Measurements from ENCODE around the gene GOLGA8B. TPM values are rescaled to one million over a fixed set of nuclear protein-coding genes. Genes with fewer than 3 reads are reported as not detected.
"Not testable (repeated sequence)": the region's sequence is repeated elsewhere in the genome, so short reads cannot be mapped to it uniquely, and the experiment has no call there.

Gene GOLGA8B
- total RNA-seq, 4 donors from 2014 or later, result 77.6 to 142 (median 107) TPM

DNA sequence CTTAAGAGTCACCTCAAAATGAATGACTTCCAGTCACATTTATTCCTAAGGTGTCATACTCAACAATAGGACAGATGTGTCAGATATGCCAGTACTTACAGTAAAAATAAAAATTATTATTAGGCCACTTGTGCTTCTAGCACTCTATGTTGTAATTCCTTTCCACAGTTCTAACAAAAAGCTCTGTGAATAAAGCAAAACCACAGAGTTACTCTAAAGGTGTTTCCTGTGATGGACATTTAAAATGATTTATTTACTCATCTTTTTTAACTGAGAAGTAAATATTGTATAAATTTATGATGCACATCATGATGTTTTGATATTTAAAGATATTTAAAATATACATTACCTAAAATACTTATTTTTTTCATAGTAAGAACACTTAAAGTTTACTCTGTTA lies 13.9 kb upstream of the GOLGA8B start:
- no peak for DNase-seq
- Histone ChIP-seq H3K27ac (no peak overlapping the region), H3K27me3 (peaks cover 3% of the 10 kb centered on the region), H3K9me3 (no peaks in the 10 kb centered on the region), H3K4me1 (no peaks in the 10 kb centered on the region), H3K36me3 (no peaks in the 10 kb centered on the region), H3K4me3 (no peak overlapping the region)
- intact Hi-C loops (cut with DNase I; ENCODE audit: low total_unique reads) (no loop called here), in situ Hi-C loops (cut with MboI; ENCODE audit: low pct_ligation_motif_present in 1 of 4, low pct_unique_long_range_greater_than_20kb in 1 of 4, low sequenced_read_pairs in 3 of 4) (loop anchor here in 3 of 4 donors (25.0 kb wide), 4 partner anchors 160 to 535 kb away; partner anchors contain the start of genes EMC4 (in 2 of the 3) and GOLGA8A (in 1 of the 3))
- TF ChIP-seq POLR2AphosphoS5 (IDR thresholded peaks at IDR 0.05) (no peak), POLR2A (IDR thresholded peaks at IDR 0.05) (no peak), EP300 (IDR thresholded peaks at IDR 0.05; ENCODE audit: low read depth) (no peak)
- TF ChIP-seq, protein P1, sequence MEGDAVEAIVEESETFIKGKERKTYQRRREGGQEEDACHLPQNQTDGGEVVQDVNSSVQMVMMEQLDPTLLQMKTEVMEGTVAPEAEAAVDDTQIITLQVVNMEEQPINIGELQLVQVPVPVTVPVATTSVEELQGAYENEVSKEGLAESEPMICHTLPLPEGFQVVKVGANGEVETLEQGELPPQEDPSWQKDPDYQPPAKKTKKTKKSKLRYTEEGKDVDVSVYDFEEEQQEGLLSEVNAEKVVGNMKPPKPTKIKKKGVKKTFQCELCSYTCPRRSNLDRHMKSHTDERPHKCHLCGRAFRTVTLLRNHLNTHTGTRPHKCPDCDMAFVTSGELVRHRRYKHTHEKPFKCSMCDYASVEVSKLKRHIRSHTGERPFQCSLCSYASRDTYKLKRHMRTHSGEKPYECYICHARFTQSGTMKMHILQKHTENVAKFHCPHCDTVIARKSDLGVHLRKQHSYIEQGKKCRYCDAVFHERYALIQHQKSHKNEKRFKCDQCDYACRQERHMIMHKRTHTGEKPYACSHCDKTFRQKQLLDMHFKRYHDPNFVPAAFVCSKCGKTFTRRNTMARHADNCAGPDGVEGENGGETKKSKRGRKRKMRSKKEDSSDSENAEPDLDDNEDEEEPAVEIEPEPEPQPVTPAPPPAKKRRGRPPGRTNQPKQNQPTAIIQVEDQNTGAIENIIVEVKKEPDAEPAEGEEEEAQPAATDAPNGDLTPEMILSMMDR (IDR thresholded peaks at IDR 0.05), result no peak

DNA sequence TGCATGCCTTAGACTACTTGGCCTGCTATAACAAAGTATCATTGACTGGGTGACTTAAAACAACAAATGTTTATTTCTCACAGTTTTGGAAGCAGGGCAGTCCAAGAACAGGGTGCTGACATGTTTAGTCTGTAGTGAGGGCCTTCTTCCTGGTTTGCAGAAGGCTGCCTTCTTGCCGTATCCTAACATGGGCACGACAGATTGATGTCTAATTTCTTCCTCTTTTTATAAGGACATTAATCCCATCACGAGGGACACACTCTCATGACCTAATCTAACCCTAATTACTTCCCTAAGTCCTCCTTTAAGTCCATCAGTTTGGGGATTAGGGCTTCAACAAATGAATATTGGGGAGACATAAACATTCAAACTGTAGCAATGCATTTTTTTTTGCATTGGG lies 10.9 kb upstream of the GOLGA8B start:
- Histone ChIP-seq H3K27ac (no peak overlapping the region), H3K4me1 (no peaks in the 10 kb centered on the region), H3K36me3 (no peaks in the 10 kb centered on the region), H3K9me3 (no peaks in the 10 kb centered on the region), H3K4me3 (no peak overlapping the region), H3K27me3 (no peaks in the 10 kb centered on the region)
- intact Hi-C loops (cut with DNase I; ENCODE audit: low total_unique reads), result no loop called here
- no peak for DNase-seq
- in situ Hi-C loops (cut with MboI; ENCODE audit: low pct_ligation_motif_present in 1 of 4, low pct_unique_long_range_greater_than_20kb in 1 of 4, low sequenced_read_pairs in 3 of 4), result loop anchor here in 3 of 4 donors (25.0 kb wide), 4 partner anchors 157 to 532 kb away; partner anchors contain the start of genes EMC4 (in 2 of the 3) and GOLGA8A (in 1 of the 3)
- WGBS, 2 donors (ENCODE audit: low coverage in 1 of 2), result 47 to 49% methylated on average over 3 of the region's 3 CpGs
- TF ChIP-seq EP300 (IDR thresholded peaks at IDR 0.05; ENCODE audit: low read depth), result no peak
- TF ChIP-seq, protein P1 (IDR thresholded peaks at IDR 0.05), result no peak
- TF ChIP-seq POLR2A (IDR thresholded peaks at IDR 0.05), result no peak
- no peak for TF ChIP-seq POLR2AphosphoS5 (IDR thresholded peaks at IDR 0.05)

DNA sequence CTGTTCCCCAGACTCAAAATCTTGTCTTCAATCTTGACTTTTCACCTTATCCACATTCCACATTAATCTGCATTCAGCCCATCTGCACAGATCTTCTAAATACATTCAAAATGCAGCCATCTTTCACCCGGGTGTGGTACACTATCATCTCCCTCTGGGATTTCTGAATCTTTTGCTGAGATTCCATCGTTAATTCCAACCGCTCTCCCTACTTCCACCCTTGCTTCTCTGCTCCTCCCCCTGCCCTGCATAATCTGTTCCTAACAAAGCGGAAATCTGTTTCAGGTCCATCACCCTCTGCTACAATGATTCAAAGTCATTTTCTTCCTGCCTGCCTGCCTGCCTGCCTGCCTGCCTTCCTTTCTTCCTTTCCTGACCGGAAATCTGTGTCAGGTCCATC lies 7.9 kb upstream of the GOLGA8B start:
- intact Hi-C loops (cut with DNase I; ENCODE audit: low total_unique reads), result no loop called here
- H3K9me3 ChIP-seq, result no peaks in the 10 kb centered on the region
- H3K27me3 ChIP-seq, result no peaks in the 10 kb centered on the region
- TF ChIP-seq POLR2A (IDR thresholded peaks at IDR 0.05), result no peak
- TF ChIP-seq EP300 (IDR thresholded peaks at IDR 0.05; ENCODE audit: low read depth), result no peak
- TF ChIP-seq POLR2AphosphoS5 (IDR thresholded peaks at IDR 0.05), result no peak
- TF ChIP-seq, protein P1 (IDR thresholded peaks at IDR 0.05), result no peak
- 69 to 73% methylated on average over 5 of the region's 5 CpGs for WGBS, 2 donors (ENCODE audit: low coverage in 1 of 2)
- no peaks in the 10 kb centered on the region for H3K4me1 ChIP-seq
- in situ Hi-C loops (cut with MboI; ENCODE audit: low pct_ligation_motif_present in 1 of 4, low pct_unique_long_range_greater_than_20kb in 1 of 4, low sequenced_read_pairs in 3 of 4), result loop anchor here in 3 of 4 donors (25.0 kb wide), 4 partner anchors 154 to 529 kb away; partner anchors contain the start of genes EMC4 (in 2 of the 3) and GOLGA8A (in 1 of the 3)
- H3K27ac ChIP-seq, result no peak overlapping the region
- H3K4me3 ChIP-seq, result no peak overlapping the region
- no peaks in the 10 kb centered on the region for H3K36me3 ChIP-seq
- DNase-seq, result no peak

DNA sequence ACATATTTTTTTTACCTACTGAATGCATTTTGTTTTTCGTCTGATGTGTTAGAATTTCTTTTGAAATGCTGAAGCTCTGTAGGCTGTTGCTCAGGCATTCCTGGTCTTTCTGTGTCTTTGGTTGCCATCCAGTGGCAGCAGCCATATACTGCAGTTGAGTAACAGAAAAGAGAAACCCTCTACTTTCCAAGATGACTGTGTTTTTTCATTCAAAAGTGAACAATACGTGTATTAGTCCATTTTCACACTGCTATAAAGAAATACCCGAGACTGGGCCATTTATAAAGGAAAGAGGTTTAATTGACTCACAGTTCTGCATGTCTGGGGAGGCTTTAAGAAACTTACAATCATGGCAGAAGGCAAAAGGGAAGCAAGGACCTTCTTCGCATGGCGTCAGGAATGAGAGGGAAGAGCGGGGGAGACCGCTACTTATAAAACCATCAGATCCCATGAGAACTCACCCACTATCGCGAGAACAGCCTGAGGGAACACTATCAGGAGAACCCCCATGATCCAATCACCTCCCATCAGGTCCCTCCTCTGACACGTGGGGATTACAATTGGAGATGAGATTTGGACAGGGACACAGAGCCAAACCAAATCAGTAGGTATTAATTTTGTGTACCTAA lies 4.7 kb upstream of the GOLGA8B start:
- Histone ChIP-seq H3K27me3 (peaks cover 18% of the 10 kb centered on the region), H3K27ac (peak overlapping the region in 1 of 4 donors; percentile 57), H3K36me3 (no peaks in the 10 kb centered on the region), H3K9me3 (no peaks in the 10 kb centered on the region), H3K4me3 (peak overlapping the region in 1 of 4 donors; percentile 12), H3K4me1 (peaks cover 0 to 7% (median 7%) of the 10 kb centered on the region in 4 donors)
- no peak for TF ChIP-seq POLR2A (IDR thresholded peaks at IDR 0.05)
- TF ChIP-seq, protein P1 (IDR thresholded peaks at IDR 0.05), result peak; percentile 60 to 77 (median 72)
- peak; percentile 34 to 60 (median 47) for TF ChIP-seq POLR2AphosphoS5 (IDR thresholded peaks at IDR 0.05)
- WGBS, 2 donors (ENCODE audit: low coverage in 1 of 2), result 0 to 23% methylated on average over 3 to 10 of the region's 10 CpGs
- peak; percentile 64 for DNase-seq
- intact Hi-C loops (cut with DNase I; ENCODE audit: low total_unique reads) (no loop called here), in situ Hi-C loops (cut with MboI; ENCODE audit: low pct_ligation_motif_present in 1 of 4, low pct_unique_long_range_greater_than_20kb in 1 of 4, low sequenced_read_pairs in 3 of 4) (loop anchor here in 3 of 4 donors (25.0 kb wide), 4 partner anchors 151 to 526 kb away; partner anchors contain the start of genes EMC4 (in 2 of the 3) and GOLGA8A (in 1 of the 3))

DNA sequence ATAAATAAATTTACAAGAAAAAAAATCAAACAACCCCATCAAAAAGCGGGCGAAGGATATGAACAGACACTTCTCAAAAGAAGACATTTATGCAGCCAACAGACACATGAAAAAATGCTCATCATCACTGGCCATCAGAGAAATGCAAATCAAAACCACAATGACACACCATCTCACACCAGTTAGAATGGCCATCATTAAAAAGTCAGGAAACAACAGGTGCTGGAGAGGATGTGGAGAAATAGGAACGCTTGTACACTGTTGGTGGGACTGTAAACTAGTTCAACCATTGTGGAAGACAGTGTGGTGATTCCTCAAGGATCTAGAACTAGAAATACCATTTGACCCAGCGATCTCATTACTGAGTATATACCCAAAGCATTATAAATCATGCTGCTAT lies 2.5 kb upstream of the GOLGA8B start:
- 69 to 83% methylated on average over 4 of the region's 4 CpGs for WGBS, 2 donors (ENCODE audit: low coverage in 1 of 2)
- Histone ChIP-seq H3K27me3 (peaks cover 29% of the 10 kb centered on the region), H3K4me1 (peaks cover 6 to 14% (median 12%) of the 10 kb centered on the region in 4 donors)
- H3K9me3 ChIP-seq; intact Hi-C loops (cut with DNase I; ENCODE audit: low total_unique reads); H3K36me3 ChIP-seq; DNase-seq; H3K27ac ChIP-seq; H3K4me3 ChIP-seq: not testable (repeated sequence)
- in situ Hi-C loops (cut with MboI; ENCODE audit: low pct_ligation_motif_present in 1 of 4, low pct_unique_long_range_greater_than_20kb in 1 of 4, low sequenced_read_pairs in 3 of 4), result loop anchor here in 3 of 4 donors (25.0 kb wide), 4 partner anchors 149 to 524 kb away; partner anchors contain the start of genes EMC4 (in 2 of the 3) and GOLGA8A (in 1 of the 3)

Data from transverse colon (tissue), 4 donors.